Mucosa of rectum (tissue), 2 donors: ENCODE results near the gene ARCN1.
"Not testable (repeated sequence)": the region's sequence is repeated elsewhere in the genome, so short reads cannot be mapped to it uniquely, and the experiment has no call there.

Source experiments
- H3K27ac ChIP-seq, 2 donors: one replicate each; pipeline ENCODE4 v1.7.0; 2013; ENCODE audit warnings: inconsistent platforms in 2 of 2, low read depth in 2 of 2, low read length in 2 of 2
- H3K27me3 ChIP-seq, 2 donors: one replicate each; pipeline ENCODE4 v1.7.0; 2013; ENCODE audit warnings: low read length in 2 of 2; ENCODE audit not compliant: control insufficient read depth in 2 of 2, insufficient read depth in 2 of 2
- H3K36me3 ChIP-seq, 2 donors: one replicate each; pipeline ENCODE4 v1.7.0; 2013; ENCODE audit warnings: low read length in 2 of 2; ENCODE audit not compliant: control insufficient read depth in 2 of 2, insufficient read depth in 2 of 2
- H3K4me1 ChIP-seq, 2 donors: one replicate each; pipeline ENCODE4 v1.7.0; 2013; ENCODE audit warnings: low read length in 2 of 2, mild to moderate bottlenecking in 1 of 2; ENCODE audit not compliant: control insufficient read depth in 2 of 2, insufficient read depth in 2 of 2
- H3K4me3 ChIP-seq, 2 donors: one replicate each; pipeline ENCODE4 v1.7.0; 2013; ENCODE audit warnings: low read length in 2 of 2
- H3K9ac ChIP-seq, 2 donors: one replicate each; pipeline ENCODE4 v1.7.0; 2013; ENCODE audit warnings: low read length in 2 of 2, low read depth in 1 of 2, mild to moderate bottlenecking in 1 of 2
- H3K9me3 ChIP-seq, 2 donors: one replicate each; pipeline ENCODE4 v1.7.0; 2013; ENCODE audit warnings: low read length in 2 of 2; ENCODE audit not compliant: control insufficient read depth in 2 of 2
- donor health status: healthy.
- donor health status: Normal muscosa, but diverticular disease.

The ARCN1 gene

DNA sequence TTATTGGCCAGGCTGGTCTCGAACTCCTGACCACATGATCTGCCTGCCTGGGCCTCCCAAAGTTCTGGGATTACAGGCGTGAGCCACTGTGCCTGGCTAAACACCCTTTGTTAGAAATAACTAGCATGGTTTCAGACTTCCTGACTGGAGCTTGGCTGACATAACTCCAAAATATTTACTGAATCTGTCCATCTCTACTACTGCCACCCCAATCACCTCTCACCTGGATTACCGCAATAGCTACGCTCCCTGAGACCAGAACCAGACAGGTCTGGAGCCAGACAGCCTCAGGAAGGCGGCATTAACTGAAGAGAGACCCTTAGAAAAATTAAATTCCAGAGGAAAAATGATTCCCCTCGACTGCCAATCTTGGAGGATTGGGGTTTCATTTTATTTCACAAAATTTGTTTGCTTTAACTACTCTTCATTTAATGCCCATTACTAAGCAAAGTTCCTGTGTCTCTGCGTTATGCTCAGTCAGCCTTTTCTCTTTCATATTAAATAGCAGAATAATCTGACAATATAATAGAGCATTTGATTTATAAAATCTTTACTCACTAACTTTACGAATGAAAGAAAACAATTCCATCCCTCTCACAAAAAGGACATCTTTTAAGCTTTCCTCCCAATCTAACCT lies 28.1 kb upstream of the ARCN1 start:
- Histone ChIP-seq H3K4me1 (no peaks in the 10 kb centered on the region), H3K9me3 (no peaks in the 10 kb centered on the region), H3K27ac (no peak overlapping the region), H3K36me3 (peaks cover 8 to 10% of the 10 kb centered on the region in 2 donors), H3K27me3 (no peaks in the 10 kb centered on the region), H3K9ac (no peak overlapping the region), H3K4me3 (no peak overlapping the region)

- Histone ChIP-seq H3K4me3 (no peak overlapping the region), H3K9ac (no peak overlapping the region), H3K9me3 (no peaks in the 10 kb centered on the region), H3K27me3 (no peaks in the 10 kb centered on the region), H3K36me3 (peaks cover 8 to 10% of the 10 kb centered on the region in 2 donors), H3K4me1 (no peaks in the 10 kb centered on the region), H3K27ac (no peak overlapping the region)
These were observed 27.6 kb upstream of the ARCN1 start for GRCh38 chr11:118544647-118545010.

- Histone ChIP-seq H3K4me3 (no peak overlapping the region), H3K36me3 (peaks cover 8 to 10% of the 10 kb centered on the region in 2 donors), H3K27ac (no peak overlapping the region), H3K9ac (no peak overlapping the region), H3K9me3 (no peaks in the 10 kb centered on the region), H3K4me1 (no peaks in the 10 kb centered on the region), H3K27me3 (no peaks in the 10 kb centered on the region)
These were observed 26.7 kb upstream of the ARCN1 start for GRCh38 chr11:118545533-118545932.

DNA sequence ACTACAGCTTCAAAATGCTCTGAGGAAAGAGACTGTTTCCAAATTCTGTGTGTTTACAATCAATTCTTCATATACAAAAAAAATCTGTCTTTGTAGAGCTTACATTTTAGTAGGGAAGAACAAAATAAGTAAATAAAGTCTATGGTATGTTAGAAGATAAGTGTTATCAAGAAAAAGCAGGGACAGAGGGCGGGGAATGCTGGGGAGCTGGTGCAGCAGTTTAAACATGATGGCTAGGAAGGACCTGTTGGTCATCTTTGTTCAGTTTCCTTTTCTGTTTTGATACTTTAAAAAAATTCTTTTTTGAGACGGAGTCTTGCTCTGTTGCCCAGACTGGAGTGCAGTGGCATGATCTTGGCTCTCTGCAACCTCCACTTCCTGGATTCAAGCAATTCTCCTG lies 25.1 kb upstream of the ARCN1 start:
- H3K36me3 ChIP-seq = peaks cover 14 to 15% of the 10 kb centered on the region in 2 donors
- no peak overlapping the region for H3K9ac ChIP-seq
- no peaks in the 10 kb centered on the region for H3K4me1 ChIP-seq
- no peaks in the 10 kb centered on the region for H3K27me3 ChIP-seq
- no peak overlapping the region for H3K4me3 ChIP-seq
- no peaks in the 10 kb centered on the region for H3K9me3 ChIP-seq
- H3K27ac ChIP-seq = no peak overlapping the region

DNA sequence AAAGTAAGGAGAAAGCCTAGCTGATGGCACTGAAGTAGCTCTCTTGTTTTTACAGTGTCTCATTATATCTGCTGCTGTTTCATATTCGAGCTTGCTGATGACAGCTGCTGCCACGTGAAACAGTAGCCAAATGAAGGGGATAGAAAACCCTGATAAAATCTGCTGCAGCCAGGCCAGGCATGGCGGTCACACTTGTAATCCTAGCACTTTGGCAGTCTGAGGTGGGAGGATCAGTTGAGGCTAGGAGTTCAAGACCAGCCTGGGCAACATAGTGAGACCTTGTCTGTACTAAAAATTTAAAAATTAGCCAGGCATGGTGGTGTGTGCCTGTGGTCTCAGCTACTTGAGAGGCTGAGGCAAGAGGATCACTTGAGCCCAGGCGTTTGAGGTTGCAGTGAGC lies 19.9 kb upstream of the ARCN1 start:
- H3K27ac ChIP-seq = no peak overlapping the region
- no peak overlapping the region for H3K9ac ChIP-seq
- H3K4me1 ChIP-seq = no peaks in the 10 kb centered on the region
- no peak overlapping the region for H3K4me3 ChIP-seq
- H3K36me3 ChIP-seq = peaks cover 25 to 34% of the 10 kb centered on the region in 2 donors
- H3K27me3 ChIP-seq = no peaks in the 10 kb centered on the region
- H3K9me3 ChIP-seq = no peaks in the 10 kb centered on the region

DNA sequence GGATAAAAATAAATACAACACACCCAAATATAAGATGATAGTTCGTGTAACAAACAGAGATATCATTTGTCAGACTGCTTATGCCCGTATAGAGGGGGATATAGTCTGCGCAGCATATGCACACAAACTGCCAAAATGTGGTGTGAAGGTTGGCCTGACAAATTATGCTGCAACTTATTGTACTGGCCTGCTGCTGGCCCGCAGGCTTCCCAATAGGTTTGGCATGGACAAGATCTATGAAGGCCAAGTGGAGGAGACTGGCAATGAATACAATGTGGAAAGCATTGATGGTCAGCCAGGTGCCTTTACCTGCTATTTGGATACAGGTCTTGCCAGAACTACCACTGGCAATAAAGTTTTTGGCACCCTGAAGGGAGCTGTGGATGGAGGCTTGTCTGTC lies 11.4 kb upstream of the ARCN1 start:
- no peak overlapping the region for H3K27ac ChIP-seq
- H3K4me1 ChIP-seq = peaks cover 2 to 4% of the 10 kb centered on the region in 2 donors
- no peak overlapping the region for H3K9ac ChIP-seq
- no peaks in the 10 kb centered on the region for H3K9me3 ChIP-seq
- peaks cover 9 to 16% of the 10 kb centered on the region in 2 donors for H3K36me3 ChIP-seq
- no peaks in the 10 kb centered on the region for H3K27me3 ChIP-seq
- no peak overlapping the region for H3K4me3 ChIP-seq

GRCh38 chr11:118565051-118565450 lies 7.2 kb upstream of the ARCN1 start:
- Histone ChIP-seq H3K4me1 (peaks cover 2 to 4% of the 10 kb centered on the region in 2 donors), H3K9me3 (no peaks in the 10 kb centered on the region), H3K27ac (no peak overlapping the region), H3K36me3 (no peaks in the 10 kb centered on the region), H3K4me3 (peak overlapping the region in 1 of 2 donors; percentile 59), H3K27me3 (no peaks in the 10 kb centered on the region), H3K9ac (no peak overlapping the region)

DNA sequence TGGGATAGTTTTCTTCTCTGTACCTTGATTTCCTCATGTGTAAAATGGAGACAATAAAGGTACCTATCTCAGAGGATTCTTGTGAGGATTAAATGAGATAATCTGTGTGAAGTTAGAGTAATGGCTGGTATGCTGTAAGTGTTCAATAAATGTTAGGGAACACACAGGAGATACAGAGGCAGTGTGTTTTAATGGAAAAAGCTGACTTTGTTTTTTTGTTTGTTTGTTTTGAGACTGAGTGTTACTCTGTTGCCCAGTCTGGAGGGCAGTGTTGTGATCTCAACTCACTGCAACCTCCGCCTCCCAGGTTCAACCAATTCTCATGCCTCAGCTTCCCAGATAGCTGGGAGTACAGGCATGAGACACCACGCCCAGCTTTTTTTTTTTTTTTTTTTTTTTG lies 2.5 kb upstream of the ARCN1 start:
- no peak overlapping the region for H3K9ac ChIP-seq
- no peak overlapping the region for H3K4me3 ChIP-seq
- H3K4me1 ChIP-seq = peaks cover 10 to 13% of the 10 kb centered on the region in 2 donors
- no peaks in the 10 kb centered on the region for H3K36me3 ChIP-seq
- H3K27me3 ChIP-seq = no peaks in the 10 kb centered on the region
- H3K27ac ChIP-seq = no peak overlapping the region
- H3K9me3 ChIP-seq = no peaks in the 10 kb centered on the region

DNA sequence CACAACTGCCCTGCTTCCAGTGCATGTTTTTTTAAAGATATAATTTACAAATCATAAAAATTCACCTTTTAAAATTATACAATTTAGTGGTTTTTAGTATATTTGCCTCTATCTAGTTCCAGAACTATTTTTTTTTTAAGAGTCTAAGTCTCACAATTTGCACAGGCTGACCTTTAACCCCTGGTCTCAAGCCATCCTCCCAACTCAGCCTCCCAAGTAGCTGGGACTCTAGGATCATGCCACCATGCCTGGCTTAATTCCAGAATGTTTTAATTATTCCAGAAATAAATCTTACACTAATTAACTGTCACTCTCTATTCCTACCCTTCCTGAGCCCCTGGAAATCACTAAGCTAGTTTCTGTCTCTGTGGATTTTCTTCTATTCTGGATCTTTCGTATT lies 1.4 kb upstream of the ARCN1 start:
- Histone ChIP-seq H3K27ac (no peak overlapping the region), H3K4me1 (peaks cover 8 to 10% of the 10 kb centered on the region in 2 donors), H3K36me3 (no peaks in the 10 kb centered on the region), H3K27me3 (no peaks in the 10 kb centered on the region), H3K9me3 (no peaks in the 10 kb centered on the region), H3K9ac (no peak overlapping the region), H3K4me3 (no peak overlapping the region)

DNA sequence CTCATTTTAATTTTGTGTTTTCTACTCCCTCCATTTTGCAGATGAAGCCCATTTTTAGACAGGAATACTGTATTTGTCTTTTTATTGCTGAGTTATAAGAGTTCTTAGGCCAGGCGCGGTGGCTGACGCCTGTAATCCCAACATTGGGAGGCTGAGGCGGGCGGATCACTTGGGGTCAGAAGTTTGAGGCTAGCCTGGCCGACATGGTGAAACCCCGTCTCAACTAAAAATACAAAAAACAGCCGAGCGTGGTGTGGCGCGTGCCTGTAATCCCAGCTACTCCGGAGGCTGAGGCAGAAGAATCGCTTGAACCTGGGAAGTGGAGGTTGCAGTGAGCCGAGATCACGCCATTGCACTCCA lies 528 bp upstream of the ARCN1 start:
- H3K9ac ChIP-seq = peak overlapping the region; percentile 70 to 99
- H3K4me1 ChIP-seq, H3K36me3 ChIP-seq, H3K27me3 ChIP-seq, H3K9me3 ChIP-seq: not testable (repeated sequence)
- peak overlapping the region; percentile 89 to 98 for H3K4me3 ChIP-seq
- peak overlapping the region; percentile 96 to 97 for H3K27ac ChIP-seq
